ENCODE data around the gene MYO10. TPM values are rescaled to one million over a fixed set of nuclear protein-coding genes. Genes with fewer than 3 reads are reported as not detected.
A peak's percentile ranks its signal among the peaks of the same experiment; 100 is the strongest.
"Not testable (repeated sequence)": the region's sequence is repeated elsewhere in the genome, so short reads cannot be mapped to it uniquely, and the experiment has no call there.

The MYO10 gene
- 194 and 202 TPM in 2 replicates for total RNA-seq (2021)
- percentile 98 among the genes with signal in this experiment for Bru-seq, nascent RNA
- BruChase-seq, experiment 1, labeled RNA remaining after a 2-hour chase = percentile 92 among the genes with signal in this experiment
- BruChase-seq, experiment 2, labeled RNA remaining after a 6-hour chase = percentile 96 among the genes with signal in this experiment
- long read RNA-seq, transcript MYO10-205 (4 exons, 1,677 nt) = major isoform, 24 of 130 reads
- long read RNA-seq, partial matches to known transcripts = 93 of 130 reads
- long read RNA-seq, other reads (novel, unspliced or antisense) = 13 of 130 reads

GRCh38 chr5:16936150-16936988, at the start of gene MYO10:
MYO10 (minus strand) TSS chr5:16936288; CDS start chr5:16935808, 480 bp downstream.
- Histone ChIP-seq H3K27me3 (replicated peaks; ENCODE audit: insufficient read depth, low read depth, low read length, poor library complexity) (no peaks in the 10 kb centered on the region), H3K9me3 (ENCODE audit: low read depth, low read length, poor library complexity, severe bottlenecking) (no peaks in the 10 kb centered on the region), H3K27ac (ENCODE audit: low read depth, low read length, poor library complexity, severe bottlenecking) (peak within 1 kb of the TSS; percentile 95), H3K36me3 (ENCODE audit: insufficient read depth, low read length, poor library complexity, severe bottlenecking) (peaks cover 3% of the 10 kb centered on the region), H3K4me1 (ENCODE audit: insufficient read depth, low read length, poor library complexity, severe bottlenecking) (peaks cover 56% of the 10 kb centered on the region), H3K4me3 (ENCODE audit: low read depth, low read length, poor library complexity, severe bottlenecking) (peak within 1 kb of the TSS; percentile 90)
- intact Hi-C loops (cut with micrococcal nuclease; ENCODE audit: unreplicated experiment) = loop anchor here (10.0 kb wide), 1 partner anchor 242 kb away; no protein-coding TSS in a partner anchor
- POLR2A ChIA-PET (ENCODE audit: low non-redundant PET) = interaction anchor here (0.6 to 0.7 kb wide), 4 partner anchors 58 to 281 kb away, joined by 3 to 8 read pairs (median 4); partner anchors contain the start of gene BASP1
- TF ChIP-seq CTCF (conservative IDR thresholded peaks at IDR 0.05; ENCODE audit: low read depth, low read length) = no peak
- TF ChIP-seq EZH2 (IDR thresholded peaks at IDR 0.05; ENCODE audit: borderline replicate concordance, low read depth, low read length, poor library complexity, severe bottlenecking) = no peak
- BruUV-seq (replicated peaks) = TSS peak; percentile 84
- CTCF ChIA-PET = interaction anchor here (0.6 to 0.9 kb wide), 5 partner anchors 145 to 1523 kb away, joined by 3 to 6 read pairs (median 5); no protein-coding TSS in a partner anchor
- peak; percentile 85 for DNase-seq (ENCODE audit: low spot score)

DNA sequence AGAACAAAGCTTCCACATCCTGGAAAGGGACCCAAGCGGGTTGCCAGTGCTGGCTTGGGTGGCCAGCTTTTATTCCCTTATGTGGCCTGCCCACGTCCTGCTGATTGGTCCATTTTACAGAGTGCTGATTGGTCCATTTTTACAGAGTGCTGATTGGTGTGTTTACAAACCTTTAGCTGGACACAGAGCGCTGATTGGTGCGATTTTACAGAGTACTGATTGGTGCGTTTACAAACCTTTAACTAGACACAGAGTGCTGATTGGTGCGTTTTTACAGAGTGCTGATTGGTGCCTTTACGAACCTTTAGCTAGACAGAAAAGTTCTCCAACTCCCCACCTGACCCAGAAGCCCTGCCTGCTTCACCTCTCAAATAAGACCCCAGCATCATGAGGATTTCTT, 49.2 kb upstream of the MYO10 start:
- H3K4me1 ChIP-seq (ENCODE audit: insufficient read depth, low read length, poor library complexity, severe bottlenecking); DNase-seq (ENCODE audit: low spot score); H3K27ac ChIP-seq (ENCODE audit: low read depth, low read length, poor library complexity, severe bottlenecking); intact Hi-C loops (cut with micrococcal nuclease; ENCODE audit: unreplicated experiment); BruUV-seq (replicated peaks); H3K4me3 ChIP-seq (ENCODE audit: low read depth, low read length, poor library complexity, severe bottlenecking); H3K9me3 ChIP-seq (ENCODE audit: low read depth, low read length, poor library complexity, severe bottlenecking); CTCF ChIA-PET; H3K27me3 ChIP-seq (replicated peaks; ENCODE audit: insufficient read depth, low read depth, low read length, poor library complexity); H3K36me3 ChIP-seq (ENCODE audit: insufficient read depth, low read length, poor library complexity, severe bottlenecking): not testable (repeated sequence)
- POLR2A ChIA-PET (ENCODE audit: low non-redundant PET) = interaction anchor here (0.6 kb wide), 1 partner anchor 52 kb away, joined by 3 read pairs; no protein-coding TSS in a partner anchor

DNA sequence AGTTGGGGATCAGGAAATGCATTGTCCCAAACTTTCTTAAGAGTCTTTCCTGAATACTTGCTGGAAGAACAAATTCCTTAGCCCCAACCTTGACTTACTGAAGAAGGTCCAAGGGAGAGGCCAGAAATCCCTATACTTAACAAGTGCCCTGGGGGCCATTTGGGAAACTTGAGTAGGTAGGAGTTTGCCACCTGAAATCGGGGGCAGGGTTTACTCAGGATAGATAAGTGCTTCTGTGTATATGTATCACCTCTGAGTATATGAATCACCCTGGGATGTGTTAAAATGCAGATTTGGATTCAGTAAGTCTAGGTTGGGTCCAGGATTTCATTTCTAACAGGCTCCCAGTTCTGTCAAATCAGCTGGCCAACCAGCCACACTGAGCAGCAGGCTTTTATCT, 47.9 kb upstream of the MYO10 start:
- ChIA-PET POLR2A (ENCODE audit: low non-redundant PET) (no interaction called here), CTCF (no interaction called here)
- Histone ChIP-seq H3K9me3 (ENCODE audit: low read depth, low read length, poor library complexity, severe bottlenecking) (no peaks in the 10 kb centered on the region), H3K27ac (ENCODE audit: low read depth, low read length, poor library complexity, severe bottlenecking) (no peak overlapping the region), H3K36me3 (ENCODE audit: insufficient read depth, low read length, poor library complexity, severe bottlenecking) (no peaks in the 10 kb centered on the region), H3K4me3 (ENCODE audit: low read depth, low read length, poor library complexity, severe bottlenecking) (no peak overlapping the region), H3K27me3 (replicated peaks; ENCODE audit: insufficient read depth, low read depth, low read length, poor library complexity) (no peaks in the 10 kb centered on the region), H3K4me1 (ENCODE audit: insufficient read depth, low read length, poor library complexity, severe bottlenecking) (no peaks in the 10 kb centered on the region)
- no peak for DNase-seq (ENCODE audit: low spot score)
- no peak for TF ChIP-seq CTCF (conservative IDR thresholded peaks at IDR 0.05; ENCODE audit: low read depth, low read length)
- no peak for TF ChIP-seq EZH2 (IDR thresholded peaks at IDR 0.05; ENCODE audit: borderline replicate concordance, low read depth, low read length, poor library complexity, severe bottlenecking)
- intact Hi-C loops (cut with micrococcal nuclease; ENCODE audit: unreplicated experiment) = no loop called here
- BruUV-seq (replicated peaks) = no TSS peak

All from A673 (cell line).